ENCODE data around the gene UGT2A1. TPM values are rescaled to one million over a fixed set of nuclear protein-coding genes. Genes with fewer than 3 reads are reported as not detected.

Gene UGT2A1
- total and polyA plus RNA-seq, 2 of the 8 experiments (the other 6 are each of a cell fraction or from before 2014, with no cell fraction given) = 0.19 TPM; not detected in 1

DNA sequence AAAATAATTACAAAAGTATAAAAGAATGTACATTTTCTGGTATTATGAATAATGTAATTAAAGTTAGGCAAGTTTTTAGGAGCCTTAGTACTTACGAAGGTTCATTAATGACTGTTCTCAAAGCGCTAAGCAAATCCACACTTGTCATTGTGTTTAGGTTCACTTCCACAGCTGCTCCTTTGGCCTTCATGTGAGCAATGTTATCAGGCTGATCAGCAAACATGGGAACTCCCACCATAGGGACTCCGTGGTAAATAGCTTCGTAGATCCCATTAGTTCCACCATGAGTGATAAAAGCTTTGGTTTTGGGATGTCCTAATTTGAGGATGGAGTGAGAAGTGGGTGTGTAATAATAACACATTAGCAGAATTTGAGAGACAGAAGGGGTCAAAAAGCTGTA lies 58.7 kb downstream of the UGT2A1 start:
- no peak overlapping the region for H4K8ac ChIP-seq (ENCODE audit: extremely low read depth, insufficient read depth, low read length)
- H3K9me3 ChIP-seq (ENCODE audit: insufficient read depth in 2 of 2, low read depth in 1 of 2, low read length in 1 of 2) = no peaks in the 10 kb centered on the region
- no peak overlapping the region for H2BK20ac ChIP-seq (ENCODE audit: low read length)
- no peaks in the 10 kb centered on the region for H3K79me1 ChIP-seq (ENCODE audit: low read depth, low read length)
- 91% methylated on average over 4 of the region's 4 CpGs; no CpG with 5 or more reads in 1 of the 2 experiments for WGBS, 2 experiments (ENCODE audit: extremely low coverage in 1 of 2, insufficient coverage in 1 of 2, insufficient read length in 1 of 2, insufficient replicate concordance in 2 of 2, low coverage in 1 of 2, low lambda C conversion rate in 2 of 2, missing lambda C conversion rate in 1 of 2)
- H3K23me2 ChIP-seq (ENCODE audit: low read depth, low read length) = no peaks in the 10 kb centered on the region
- H4K20me1 ChIP-seq (replicated peaks in 1 of 2; ENCODE audit: control insufficient read depth in 1 of 2, insufficient read depth in 2 of 2, low read length in 2 of 2) = no peaks in the 10 kb centered on the region
- POLR2A ChIA-PET (ENCODE audit: partially characterized antibody) = no interaction called here
- no peak overlapping the region for H2BK120ac ChIP-seq (replicated peaks; ENCODE audit: low read depth, low read length)
- H3K4me3 ChIP-seq (ENCODE audit: extremely low read depth in 1 of 4, insufficient read depth in 2 of 4, low read depth in 3 of 4, low read length in 4 of 4) = no peak overlapping the region
- H4K91ac ChIP-seq (replicated peaks; ENCODE audit: insufficient read length, low read length) = no peak overlapping the region
- H2AK5ac ChIP-seq (ENCODE audit: low read depth, low read length) = no peak overlapping the region
- H3K4me2 ChIP-seq (ENCODE audit: insufficient read depth in 1 of 2, low read depth in 2 of 2, low read length in 2 of 2) = no peak overlapping the region
- H3K79me2 ChIP-seq (ENCODE audit: control insufficient read depth in 1 of 2, insufficient read depth in 2 of 2, low read length in 2 of 2) = no peaks in the 10 kb centered on the region
- H2BK12ac ChIP-seq (ENCODE audit: low read depth, low read length) = no peak overlapping the region
- no peak overlapping the region for H3K27ac ChIP-seq (ENCODE audit: low read depth, low read length)
- no peak overlapping the region for H4K5ac ChIP-seq (ENCODE audit: insufficient read length, low read depth, low read length)
- H3K4ac ChIP-seq (replicated peaks; ENCODE audit: insufficient read length, low read depth, low read length) = no peak overlapping the region
- FAIRE-seq (no peak), DNase-seq (ENCODE audit: low read depth in 1 of 2, low spot score in 2 of 2) (no peak)
- H2AFZ ChIP-seq (ENCODE audit: low read length) = no peak overlapping the region
- no peak overlapping the region for H3K9ac ChIP-seq (replicated peaks in 1 of 4; ENCODE audit: extremely low read depth in 1 of 4, low read depth in 3 of 4, low read length in 3 of 4)
- no peak overlapping the region for H3K18ac ChIP-seq (ENCODE audit: extremely low read depth, low read length)
- no peaks in the 10 kb centered on the region for H3K36me3 ChIP-seq (ENCODE audit: control insufficient read depth in 2 of 4, insufficient read depth in 4 of 4, low read length in 3 of 4)
- CTCF ChIA-PET (ENCODE audit: partially characterized antibody) = interaction anchor here (1.0 kb wide), 1 partner anchor 22 kb away, joined by 3 read pairs; no protein-coding TSS in a partner anchor
- no peak overlapping the region for H3K56ac ChIP-seq (replicated peaks; ENCODE audit: insufficient read length, low read depth, low read length)
- H3K27me3 ChIP-seq (replicated peaks in 1 of 4; ENCODE audit: control insufficient read depth in 3 of 4, extremely low read depth in 1 of 4, insufficient read depth in 3 of 4, low read length in 3 of 4) = no peaks in the 10 kb centered on the region
- no peak overlapping the region for H2BK5ac ChIP-seq (ENCODE audit: low read depth, low read length)
- no peaks in the 10 kb centered on the region for H3K4me1 ChIP-seq (replicated peaks in 1 of 4; ENCODE audit: control insufficient read depth in 3 of 4, insufficient read depth in 4 of 4, low read length in 3 of 4)
- no peak overlapping the region for H3K23ac ChIP-seq (ENCODE audit: insufficient read length)
- H2BK15ac ChIP-seq (ENCODE audit: low read length) = no peak overlapping the region
- no peak overlapping the region for H3K14ac ChIP-seq (ENCODE audit: insufficient read length)

Data from H1 (cell line).